ENCODE results near the gene NCAM1.
"Not testable (repeated sequence)": the region's sequence is repeated elsewhere in the genome, so short reads cannot be mapped to it uniquely, and the experiment has no call there.

NCAM1 gene

DNA sequence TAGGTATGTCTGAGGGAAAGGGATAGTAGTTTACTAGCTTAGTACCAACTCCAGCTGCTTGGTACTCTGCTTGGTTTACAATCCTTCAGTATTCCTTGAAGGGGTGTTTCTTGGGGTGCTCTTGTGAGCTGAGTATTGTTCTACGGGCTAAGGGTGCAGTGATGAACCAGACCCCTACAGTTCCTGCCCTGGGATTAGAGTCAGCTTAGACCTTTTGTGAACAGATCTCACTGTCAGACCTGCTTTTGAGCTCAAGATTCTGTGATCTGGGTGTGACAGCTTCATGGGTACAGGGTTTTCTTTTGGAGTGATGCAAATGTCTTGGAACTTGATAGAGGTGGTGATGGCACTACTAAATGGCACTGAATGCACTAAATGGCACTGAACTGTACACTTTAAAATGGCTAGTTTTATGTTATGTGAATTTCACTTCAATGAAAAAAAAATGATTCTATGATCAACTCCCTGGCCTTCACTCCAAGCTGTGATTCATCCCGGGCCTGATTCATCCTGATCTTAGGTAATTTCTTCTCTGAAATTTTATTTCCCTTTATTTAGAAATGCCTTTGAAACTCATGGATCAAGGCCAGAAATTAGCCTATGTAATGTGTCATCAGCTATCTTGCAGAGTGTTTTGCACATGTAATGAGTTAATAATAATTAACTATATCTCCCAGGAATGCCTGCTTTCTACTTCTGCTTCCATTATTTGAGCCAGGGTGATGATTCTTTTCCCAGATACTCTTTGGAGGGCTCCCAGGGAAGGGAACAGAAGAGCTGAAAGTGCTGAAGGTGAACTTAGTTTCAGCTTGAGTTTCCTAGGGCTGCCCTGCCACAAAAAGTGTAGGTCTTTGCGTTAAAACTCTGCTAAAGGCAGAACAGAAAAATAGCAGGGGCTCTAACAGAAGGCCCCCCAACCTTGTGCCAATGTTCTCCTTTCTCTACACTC lies 87.9 kb downstream of the NCAM1 start:
- no peak overlapping the region for H3K27ac ChIP-seq
- no peak for TF ChIP-seq CTCF (IDR thresholded peaks at IDR 0.05)
- no peak for TF ChIP-seq ZFX (IDR thresholded peaks at IDR 0.05; ENCODE audit: borderline replicate concordance)

DNA sequence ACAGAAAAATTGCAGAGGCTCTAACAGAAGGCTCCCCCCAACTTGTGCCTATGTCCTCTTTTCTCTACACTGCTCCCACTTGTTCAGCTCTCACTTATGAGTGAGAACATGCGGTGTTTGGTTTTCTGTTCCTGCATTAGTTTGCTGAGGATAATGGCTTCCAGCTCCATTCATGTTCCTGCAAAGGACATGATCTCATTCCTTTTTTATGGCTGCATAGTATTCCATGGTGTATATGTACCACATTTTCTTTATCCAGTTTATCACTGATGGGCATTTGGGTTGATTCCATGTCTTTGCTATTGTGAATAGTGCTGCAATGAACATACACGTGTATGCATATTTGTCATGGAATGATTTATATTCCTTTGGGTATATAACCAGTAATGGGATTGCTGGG lies 91.8 kb downstream of the NCAM1 start:
- H3K27ac ChIP-seq = not testable (repeated sequence)

GRCh38 chr11:113057038-113057437 lies 95.8 kb downstream of the NCAM1 start:
- no peak for TF ChIP-seq CTCF (IDR thresholded peaks at IDR 0.05)
- TF ChIP-seq ZFX (IDR thresholded peaks at IDR 0.05; ENCODE audit: borderline replicate concordance) = no peak
- no peak overlapping the region for H3K27ac ChIP-seq

- TF ChIP-seq ZFX (IDR thresholded peaks at IDR 0.05; ENCODE audit: borderline replicate concordance) (no peak), CTCF (IDR thresholded peaks at IDR 0.05) (no peak)
- H3K27ac ChIP-seq = no peak overlapping the region
These were observed 98.3 kb downstream of the NCAM1 start for GRCh38 chr11:113059548-113059947.

DNA sequence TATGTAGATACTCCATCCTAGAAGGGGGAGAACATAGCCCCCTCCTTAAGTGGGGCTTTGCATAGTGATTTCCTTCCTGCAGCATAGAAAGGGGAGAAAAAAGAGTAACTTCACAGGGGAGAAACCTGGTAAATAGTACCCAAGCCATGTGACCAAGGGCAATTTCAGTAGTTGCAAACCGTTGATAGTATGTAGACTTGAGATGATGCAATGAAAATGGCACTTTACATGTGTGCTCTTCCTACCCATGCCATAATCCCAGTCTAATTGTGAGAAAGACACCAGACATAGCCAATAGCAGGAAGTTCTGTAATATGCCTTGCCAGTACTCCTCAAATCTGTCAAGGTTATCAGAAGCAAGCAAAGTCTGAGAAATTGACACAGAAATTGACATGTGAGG lies 104.1 kb downstream of the NCAM1 start:
- TF ChIP-seq CTCF (IDR thresholded peaks at IDR 0.05) = no peak
- no peak for TF ChIP-seq ZFX (IDR thresholded peaks at IDR 0.05; ENCODE audit: borderline replicate concordance)
- H3K27ac ChIP-seq = no peak overlapping the region

GRCh38 chr11:113072237-113072858 lies 111.1 kb downstream of the NCAM1 start:
- no peak overlapping the region for H3K27ac ChIP-seq
- no peak for TF ChIP-seq CTCF (IDR thresholded peaks at IDR 0.05)
- TF ChIP-seq ZFX (IDR thresholded peaks at IDR 0.05; ENCODE audit: borderline replicate concordance) = no peak

DNA sequence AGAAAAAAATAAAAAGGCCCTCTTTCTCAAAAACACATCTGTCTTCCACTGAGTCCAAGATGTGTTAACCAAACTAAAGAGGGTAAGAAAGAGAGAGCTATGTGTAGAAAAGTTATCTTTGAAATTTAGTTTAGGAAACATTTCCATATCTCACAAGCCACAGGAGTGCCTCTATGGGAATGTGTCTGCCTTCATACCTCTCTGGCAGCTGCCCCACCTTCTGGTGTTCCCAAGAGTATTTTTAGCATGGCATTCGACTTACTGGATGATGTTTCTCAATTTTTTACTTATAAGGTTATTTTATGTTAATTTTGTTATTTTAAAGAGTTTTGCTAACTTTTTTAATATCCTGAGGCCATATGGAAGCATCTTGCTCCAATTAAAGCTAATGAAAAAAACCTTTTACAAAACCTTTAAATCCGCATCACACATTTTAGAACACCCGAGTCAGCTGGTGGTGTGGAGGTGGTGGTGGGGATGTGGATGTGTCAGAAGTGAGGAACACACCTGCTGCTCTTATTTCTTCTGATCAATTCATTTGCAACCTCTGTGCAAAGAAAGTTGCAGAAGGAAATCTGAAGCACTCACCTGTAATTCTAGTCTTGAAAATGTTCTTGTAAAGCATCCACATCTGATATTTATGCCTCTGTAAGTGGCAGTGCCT lies 112.2 kb downstream of the NCAM1 start:
- TF ChIP-seq CTCF (IDR thresholded peaks at IDR 0.05) (no peak), ZFX (IDR thresholded peaks at IDR 0.05; ENCODE audit: borderline replicate concordance) (no peak)
- H3K27ac ChIP-seq = no peak overlapping the region

All from 22Rv1 (cell line).